Measurements from ENCODE around the gene BHMT. TPM values are rescaled to one million over a fixed set of nuclear protein-coding genes. Genes with fewer than 3 reads are reported as not detected.

The BHMT gene
- total RNA-seq, 1 experiment from 2014 or later: 1.2 TPM

- H3K36me3 Mint-ChIP-seq: no peaks in the 10 kb centered on the region
- H3K4me1 Mint-ChIP-seq: peaks cover 8% of the 10 kb centered on the region; the same call in 1 of the 2 replicates
- peaks cover 51% of the 10 kb centered on the region for H3K27me3 Mint-ChIP-seq (ENCODE audit: low read depth)
- no peak for TF ChIP-seq RELA (CRISPR knock-in tag; IDR thresholded peaks at IDR 0.05; ENCODE audit: borderline replicate concordance)
- no peak for TF ChIP-seq ZNF219 (CRISPR knock-in tag; IDR thresholded peaks at IDR 0.05; ENCODE audit: borderline replicate concordance)
- TF ChIP-seq GRHL2 (CRISPR knock-in tag; IDR thresholded peaks at IDR 0.05; ENCODE audit: insufficient replicate concordance, severe bottlenecking): no peak
- no peak for TF ChIP-seq EMX1 (CRISPR knock-in tag; IDR thresholded peaks at IDR 0.05)
- TF ChIP-seq ZMAT4 (CRISPR knock-in tag; IDR thresholded peaks at IDR 0.05): no peak
- TF ChIP-seq PRDM15 (CRISPR knock-in tag; IDR thresholded peaks at IDR 0.05): no peak
- no peak for TF ChIP-seq E2F5 (CRISPR knock-in tag; IDR thresholded peaks at IDR 0.05)
- TF ChIP-seq ATF6 (CRISPR knock-in tag; IDR thresholded peaks at IDR 0.05): no peak
- no peak for TF ChIP-seq IRF1 (CRISPR knock-in tag; IDR thresholded peaks at IDR 0.05)
- no peak for TF ChIP-seq ARID4B (CRISPR knock-in tag; IDR thresholded peaks at IDR 0.05; ENCODE audit: borderline replicate concordance)
- no peak for TF ChIP-seq FOXP1 (CRISPR knock-in tag; IDR thresholded peaks at IDR 0.05; ENCODE audit: borderline replicate concordance)
- TF ChIP-seq JAZF1 (CRISPR knock-in tag; IDR thresholded peaks at IDR 0.05): no peak
- no peak for TF ChIP-seq ATF1 (CRISPR knock-in tag; IDR thresholded peaks at IDR 0.05)
- no peak for TF ChIP-seq FOXK1 (CRISPR knock-in tag; IDR thresholded peaks at IDR 0.05)
- TF ChIP-seq ZNF416 (CRISPR knock-in tag; IDR thresholded peaks at IDR 0.05): no peak
- no peaks in the 10 kb centered on the region for H3K9me3 Mint-ChIP-seq
- DNase-seq (ENCODE audit: low spot score) (no peak), ATAC-seq (no peak)
- no peak overlapping the region for H3K27ac Mint-ChIP-seq
- ChIA-PET POLR2A (no interaction called here), CTCF (interaction anchor here (1.4 to 1.5 kb wide), 2 partner anchors 20 to 88 kb away, joined by 3 to 7 read pairs; no protein-coding TSS in a partner anchor)
- peak overlapping the region; percentile 81 for H3K4me3 Mint-ChIP-seq
Observed at GRCh38 chr5:79112703-79113058, 1.1 kb downstream of the BHMT start.

Data from WTC11 (cell line).